Prostate gland (tissue), 2 donors: ENCODE results near the gene ARHGEF19. TPM values are rescaled to one million over a fixed set of nuclear protein-coding genes. Genes with fewer than 3 reads are reported as not detected.

Experiments
- DNase-seq: peaks from one replicate; pipeline ENCODE4 v3.0.0-alpha.2; 2019; ENCODE audit warnings: low spot score
- H3K27ac ChIP-seq, 2 donors: fragments of 200-600 bp; sonication (generic); 2 replicates each; pipeline ENCODE4 v1.5.1; 2017 to 2019
- H3K27me3 ChIP-seq: fragments of 200-600 bp; sonication (generic); replicated peaks from 2 replicates; pipeline ENCODE4 v1.5.1; 2019; ENCODE audit not compliant: insufficient read depth
- H3K36me3 ChIP-seq, 2 donors: fragments of 200-600 bp; sonication (generic); 1 replicate in 1 of 2; 2 replicates in 1 of 2; pipeline versions ENCODE4 v1.5.1 to v1.8.1; 2017 to 2019
- H3K4me1 ChIP-seq: fragments of 200-600 bp; sonication (generic); replicated peaks from 2 replicates; pipeline ENCODE4 v1.5.1; 2019
- H3K4me3 ChIP-seq, 2 donors: fragments of 200-600 bp; sonication (generic); 2 replicates each; pipeline ENCODE4 v1.5.1; 2017 to 2019
- H3K9me3 ChIP-seq: fragments of 200-600 bp; sonication (generic); 2 replicates; pipeline ENCODE4 v1.5.1; 2017
- POLR2A ChIP-seq: fragments of 450-650 bp; IDR thresholded peaks from one replicate; pipeline ENCODE4 v1.6.1; 2016; ENCODE audit warnings: antibody characterized with exemption, mild to moderate bottlenecking
- POLR2AphosphoS5 ChIP-seq: sonication (generic); formaldehyde crosslinking; IDR thresholded peaks from one replicate; pipeline ENCODE4 v1.6.1; 2017; ENCODE audit warnings: antibody characterized with exemption
- WGBS: methylation state at CpG from one replicate; pipeline ENCODE4 v1.1.5; 2018; 5-methylcytosine and 5-hydroxymethylcytosine counted together
- intact Hi-C: fragments of 100-400 bp; cut with DNase I; formaldehyde crosslinking; loops from one replicate; pipeline ENCODE4 v1.14.2; 2022
- total RNA-seq, 2 donors: library from RNA; depleted of rRNA; stranded (reverse); fragments of >200 nt; gene quantifications; one replicate each; pipeline ENCODE4 v1.1.0, GENCODE V29; 2016
- TF ChIP-seq, protein P1 (sequence below), 4 experiments: fragments of 200-600 bp in 2 of 4; fragments of 450-650 bp in 2 of 4; sonication (generic) in 2 of 4; IDR thresholded peaks; 1 replicate in 3 of 4; 2 replicates in 1 of 4; pipeline ENCODE4 v1.5.1; 2016 to 2019; ENCODE audit warnings: antibody characterized with exemption in 4 of 4, mild to moderate bottlenecking in 2 of 4, moderate library complexity in 2 of 4

The ARHGEF19 gene
- total RNA-seq, 2 donors from 2014 or later, result 13.1 to 18.8 TPM

GRCh38 chr1:16211824-16212223, 628 bp downstream of the ARHGEF19 start:
- intact Hi-C loops, result no loop called here
- Histone ChIP-seq H3K9me3 (no peaks in the 10 kb centered on the region), H3K27me3 (no peaks in the 10 kb centered on the region), H3K4me3 (peak overlapping the region; percentile 14 to 19), H3K36me3 (no peaks in the 10 kb centered on the region), H3K27ac (peak overlapping the region in 1 of 2 donors; percentile 47), H3K4me1 (no peaks in the 10 kb centered on the region)
- no peak for DNase-seq
- 59% methylated on average over 6 of the region's 6 CpGs for WGBS
- TF ChIP-seq POLR2A, result no peak
- TF ChIP-seq, protein P1, sequence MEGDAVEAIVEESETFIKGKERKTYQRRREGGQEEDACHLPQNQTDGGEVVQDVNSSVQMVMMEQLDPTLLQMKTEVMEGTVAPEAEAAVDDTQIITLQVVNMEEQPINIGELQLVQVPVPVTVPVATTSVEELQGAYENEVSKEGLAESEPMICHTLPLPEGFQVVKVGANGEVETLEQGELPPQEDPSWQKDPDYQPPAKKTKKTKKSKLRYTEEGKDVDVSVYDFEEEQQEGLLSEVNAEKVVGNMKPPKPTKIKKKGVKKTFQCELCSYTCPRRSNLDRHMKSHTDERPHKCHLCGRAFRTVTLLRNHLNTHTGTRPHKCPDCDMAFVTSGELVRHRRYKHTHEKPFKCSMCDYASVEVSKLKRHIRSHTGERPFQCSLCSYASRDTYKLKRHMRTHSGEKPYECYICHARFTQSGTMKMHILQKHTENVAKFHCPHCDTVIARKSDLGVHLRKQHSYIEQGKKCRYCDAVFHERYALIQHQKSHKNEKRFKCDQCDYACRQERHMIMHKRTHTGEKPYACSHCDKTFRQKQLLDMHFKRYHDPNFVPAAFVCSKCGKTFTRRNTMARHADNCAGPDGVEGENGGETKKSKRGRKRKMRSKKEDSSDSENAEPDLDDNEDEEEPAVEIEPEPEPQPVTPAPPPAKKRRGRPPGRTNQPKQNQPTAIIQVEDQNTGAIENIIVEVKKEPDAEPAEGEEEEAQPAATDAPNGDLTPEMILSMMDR (IDR thresholded peaks at IDR 0.05), result no peak
- TF ChIP-seq POLR2AphosphoS5, result no peak

GRCh38 chr1:16210581-16210980, 1.9 kb downstream of the ARHGEF19 start:
- Histone ChIP-seq H3K9me3 (no peaks in the 10 kb centered on the region), H3K27me3 (no peaks in the 10 kb centered on the region), H3K4me3 (no peak overlapping the region), H3K4me1 (no peaks in the 10 kb centered on the region), H3K27ac (peak overlapping the region in 1 of 2 donors; percentile 39), H3K36me3 (no peaks in the 10 kb centered on the region)
- TF ChIP-seq POLR2AphosphoS5, result no peak
- no peak for TF ChIP-seq POLR2A
- TF ChIP-seq, protein P1 (IDR thresholded peaks at IDR 0.05), result no peak
- intact Hi-C loops, result no loop called here
- DNase-seq, result no peak
- WGBS, result 56% methylated on average over 4 of the region's 4 CpGs

DNA sequence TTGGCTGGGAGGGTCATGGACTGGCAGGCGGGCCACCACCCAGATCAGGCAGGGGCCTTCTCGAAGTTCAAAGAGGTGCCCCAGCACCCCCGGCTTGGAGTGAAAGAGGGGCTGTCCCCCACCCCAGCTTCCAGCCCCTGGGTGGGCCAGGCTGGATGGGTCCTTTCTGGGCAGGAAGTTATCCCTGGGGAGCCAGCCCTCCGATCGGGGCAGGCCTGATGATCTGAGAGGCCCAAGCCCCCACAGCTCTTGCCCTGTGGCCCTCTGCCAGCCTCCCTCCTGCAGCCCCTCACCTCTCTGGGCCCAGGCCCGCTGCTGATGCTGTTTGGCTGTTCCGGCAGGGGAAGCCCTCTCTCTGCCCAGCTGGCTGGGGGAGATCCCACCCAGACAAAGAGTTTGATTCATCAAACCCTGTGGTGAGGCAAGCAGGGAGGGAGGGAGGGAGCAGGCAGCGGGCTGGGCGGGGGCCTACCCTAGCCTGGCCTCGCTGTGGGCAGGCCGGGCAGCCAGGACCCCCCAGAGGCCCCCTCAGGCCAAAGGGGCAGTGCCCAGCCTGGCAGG, 2.5 kb downstream of the ARHGEF19 start:
- no peaks in the 10 kb centered on the region for H3K36me3 ChIP-seq
- H3K27me3 ChIP-seq, result no peaks in the 10 kb centered on the region
- DNase-seq, result no peak
- H3K9me3 ChIP-seq, result no peaks in the 10 kb centered on the region
- intact Hi-C loops, result loop anchor here (5.0 kb wide), 2 partner anchors 32 to 142 kb away; partner anchors contain the start of gene FBXO42
- no peaks in the 10 kb centered on the region for H3K4me1 ChIP-seq
- WGBS, result 57% methylated on average over 9 of the region's 11 CpGs
- peak overlapping the region in 1 of 2 donors; percentile 39 for H3K27ac ChIP-seq
- TF ChIP-seq POLR2AphosphoS5 (no peak), POLR2A (no peak)
- TF ChIP-seq, protein P1 (IDR thresholded peaks at IDR 0.05), result no peak
- H3K4me3 ChIP-seq, result no peak overlapping the region

- DNase-seq, result no peak
- no peak overlapping the region for H3K4me3 ChIP-seq
- TF ChIP-seq, protein P1 (IDR thresholded peaks at IDR 0.05), result no peak
- TF ChIP-seq POLR2A (no peak), POLR2AphosphoS5 (no peak)
- H3K27ac ChIP-seq, result peak overlapping the region in 1 of 2 donors; percentile 39
- no peaks in the 10 kb centered on the region for H3K27me3 ChIP-seq
- H3K9me3 ChIP-seq, result no peaks in the 10 kb centered on the region
- no peaks in the 10 kb centered on the region for H3K36me3 ChIP-seq
- intact Hi-C loops, result loop anchor here (5.0 kb wide), 2 partner anchors 33 to 143 kb away; partner anchors contain the start of gene FBXO42
- H3K4me1 ChIP-seq, result no peaks in the 10 kb centered on the region
- WGBS, result 62% methylated on average over 9 of the region's 9 CpGs
These were observed 3.2 kb downstream of the ARHGEF19 start for GRCh38 chr1:16209132-16209846.
